ENCODE measurements around the gene ARPC4. TPM values are rescaled to one million over a fixed set of nuclear protein-coding genes. Genes with fewer than 3 reads are reported as not detected.

The ARPC4 gene
- total RNA-seq, 1 donor from 2014 or later = 170 TPM

GRCh38 chr3:9778143-9779074, 14.5 kb upstream of the ARPC4 start:
- Histone ChIP-seq H3K27me3 (ENCODE audit: low read depth) (no peaks in the 10 kb centered on the region), H3K36me3 (peaks cover 37% of the 10 kb centered on the region), H3K9me3 (no peaks in the 10 kb centered on the region), H3K27ac (no peak overlapping the region), H3K4me1 (peaks cover 26% of the 10 kb centered on the region), H3K4me3 (no peak overlapping the region)
- TF ChIP-seq, protein P1, sequence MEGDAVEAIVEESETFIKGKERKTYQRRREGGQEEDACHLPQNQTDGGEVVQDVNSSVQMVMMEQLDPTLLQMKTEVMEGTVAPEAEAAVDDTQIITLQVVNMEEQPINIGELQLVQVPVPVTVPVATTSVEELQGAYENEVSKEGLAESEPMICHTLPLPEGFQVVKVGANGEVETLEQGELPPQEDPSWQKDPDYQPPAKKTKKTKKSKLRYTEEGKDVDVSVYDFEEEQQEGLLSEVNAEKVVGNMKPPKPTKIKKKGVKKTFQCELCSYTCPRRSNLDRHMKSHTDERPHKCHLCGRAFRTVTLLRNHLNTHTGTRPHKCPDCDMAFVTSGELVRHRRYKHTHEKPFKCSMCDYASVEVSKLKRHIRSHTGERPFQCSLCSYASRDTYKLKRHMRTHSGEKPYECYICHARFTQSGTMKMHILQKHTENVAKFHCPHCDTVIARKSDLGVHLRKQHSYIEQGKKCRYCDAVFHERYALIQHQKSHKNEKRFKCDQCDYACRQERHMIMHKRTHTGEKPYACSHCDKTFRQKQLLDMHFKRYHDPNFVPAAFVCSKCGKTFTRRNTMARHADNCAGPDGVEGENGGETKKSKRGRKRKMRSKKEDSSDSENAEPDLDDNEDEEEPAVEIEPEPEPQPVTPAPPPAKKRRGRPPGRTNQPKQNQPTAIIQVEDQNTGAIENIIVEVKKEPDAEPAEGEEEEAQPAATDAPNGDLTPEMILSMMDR (IDR thresholded peaks at IDR 0.05) = no peak
- no peak for DNase-seq
- ATAC-seq = peak in 1 of 2 donors; percentile 39
- intact Hi-C loops (cut with DNase I) = no loop called here

DNA sequence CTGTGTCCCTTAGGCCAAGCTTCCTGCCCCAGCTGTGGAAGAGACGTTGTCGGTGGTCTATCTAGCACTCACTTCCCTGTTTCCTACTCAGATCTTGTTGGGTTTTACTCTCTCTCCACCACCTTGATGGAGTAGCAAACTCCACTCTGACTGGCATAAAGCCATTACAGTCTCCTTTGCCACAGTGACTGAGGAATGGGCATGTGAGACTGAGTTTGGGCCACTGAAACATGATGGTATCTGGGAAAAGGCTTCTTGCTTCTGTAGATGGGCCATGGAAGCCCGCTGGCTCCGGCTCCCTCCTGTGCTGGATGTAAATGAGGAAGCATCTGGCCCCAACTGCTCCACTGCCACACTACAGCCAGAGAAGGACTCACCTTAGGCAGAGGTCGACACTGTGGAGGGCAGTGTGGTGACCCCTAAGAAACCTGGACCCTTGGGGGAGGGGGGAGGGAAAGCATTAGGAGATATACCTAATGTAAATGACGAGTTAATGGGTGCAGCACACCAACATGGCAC, 13.7 kb upstream of the ARPC4 start:
- Histone ChIP-seq H3K4me3 (no peak overlapping the region), H3K9me3 (no peaks in the 10 kb centered on the region), H3K27me3 (ENCODE audit: low read depth) (no peaks in the 10 kb centered on the region), H3K36me3 (peaks cover 43% of the 10 kb centered on the region), H3K4me1 (peaks cover 26% of the 10 kb centered on the region), H3K27ac (no peak overlapping the region)
- intact Hi-C loops (cut with DNase I) = no loop called here
- DNase-seq = no peak
- TF ChIP-seq, protein P1 (IDR thresholded peaks at IDR 0.05) = no peak
- no peak for ATAC-seq

DNA sequence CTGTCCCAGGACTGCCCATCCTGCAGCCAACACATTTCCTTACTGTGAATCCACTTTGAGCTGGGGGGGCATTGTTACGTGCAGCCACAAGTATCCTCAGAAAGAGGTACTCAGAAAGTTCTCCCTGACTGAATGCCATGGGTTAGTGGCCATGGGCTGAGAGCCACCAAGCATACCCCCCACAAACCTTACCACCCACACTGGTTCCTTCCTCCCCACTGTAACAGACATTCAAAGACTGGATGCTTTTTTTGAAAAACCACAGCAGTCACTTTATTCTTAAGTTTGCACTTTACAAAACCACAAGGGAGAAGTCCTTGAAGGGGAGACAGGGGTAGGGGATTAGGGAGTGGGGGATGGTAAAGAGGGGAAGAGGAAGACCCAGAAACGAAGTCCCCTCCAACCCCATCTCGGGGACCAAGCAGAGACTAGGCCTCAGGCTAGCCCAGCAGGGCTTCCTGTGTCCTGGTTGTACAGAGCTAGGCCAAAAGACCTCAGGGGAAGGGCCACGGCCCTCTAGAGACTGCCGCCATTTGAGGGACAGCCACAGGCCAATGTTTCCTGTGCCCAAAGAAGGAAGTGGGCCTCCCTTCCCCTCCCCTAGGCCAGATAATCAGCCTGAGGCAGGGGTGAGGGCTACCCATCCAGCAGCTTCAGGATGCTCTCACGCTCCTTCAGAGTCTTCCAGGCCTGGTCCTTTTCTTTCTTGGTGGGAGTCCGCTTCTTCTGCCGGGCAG, 13.0 kb upstream of the ARPC4 start:
- intact Hi-C loops (cut with DNase I) = no loop called here
- Histone ChIP-seq H3K9me3 (no peaks in the 10 kb centered on the region), H3K4me3 (no peak overlapping the region), H3K4me1 (peaks cover 26% of the 10 kb centered on the region), H3K27me3 (ENCODE audit: low read depth) (no peaks in the 10 kb centered on the region), H3K27ac (peak overlapping the region; percentile 71), H3K36me3 (peaks cover 50% of the 10 kb centered on the region)
- ATAC-seq (peak; percentile 58 to 76), DNase-seq (peak; percentile 57)
- TF ChIP-seq, protein P1 (IDR thresholded peaks at IDR 0.05) = no peak

GRCh38 chr3:9780458-9780812, 12.4 kb upstream of the ARPC4 start:
- peaks cover 56% of the 10 kb centered on the region for H3K36me3 ChIP-seq
- H3K4me3 ChIP-seq = no peak overlapping the region
- ATAC-seq = no peak
- H3K9me3 ChIP-seq = no peaks in the 10 kb centered on the region
- DNase-seq = no peak
- TF ChIP-seq, protein P1 (IDR thresholded peaks at IDR 0.05) = no peak
- peak overlapping the region; percentile 71 for H3K27ac ChIP-seq
- intact Hi-C loops (cut with DNase I) = no loop called here
- H3K4me1 ChIP-seq = peaks cover 26% of the 10 kb centered on the region
- H3K27me3 ChIP-seq (ENCODE audit: low read depth) = no peaks in the 10 kb centered on the region

GRCh38 chr3:9780910-9781309, 12.0 kb upstream of the ARPC4 start:
- Histone ChIP-seq H3K9me3 (no peaks in the 10 kb centered on the region), H3K4me3 (no peak overlapping the region), H3K36me3 (peaks cover 61% of the 10 kb centered on the region), H3K27ac (peak overlapping the region; percentile 71), H3K27me3 (ENCODE audit: low read depth) (no peaks in the 10 kb centered on the region), H3K4me1 (peaks cover 26% of the 10 kb centered on the region)
- DNase-seq = no peak
- intact Hi-C loops (cut with DNase I) = no loop called here
- TF ChIP-seq, protein P1 (IDR thresholded peaks at IDR 0.05) = no peak
- no peak for ATAC-seq
